ENCODE results near the gene C14orf180.

The C14orf180 gene

DNA sequence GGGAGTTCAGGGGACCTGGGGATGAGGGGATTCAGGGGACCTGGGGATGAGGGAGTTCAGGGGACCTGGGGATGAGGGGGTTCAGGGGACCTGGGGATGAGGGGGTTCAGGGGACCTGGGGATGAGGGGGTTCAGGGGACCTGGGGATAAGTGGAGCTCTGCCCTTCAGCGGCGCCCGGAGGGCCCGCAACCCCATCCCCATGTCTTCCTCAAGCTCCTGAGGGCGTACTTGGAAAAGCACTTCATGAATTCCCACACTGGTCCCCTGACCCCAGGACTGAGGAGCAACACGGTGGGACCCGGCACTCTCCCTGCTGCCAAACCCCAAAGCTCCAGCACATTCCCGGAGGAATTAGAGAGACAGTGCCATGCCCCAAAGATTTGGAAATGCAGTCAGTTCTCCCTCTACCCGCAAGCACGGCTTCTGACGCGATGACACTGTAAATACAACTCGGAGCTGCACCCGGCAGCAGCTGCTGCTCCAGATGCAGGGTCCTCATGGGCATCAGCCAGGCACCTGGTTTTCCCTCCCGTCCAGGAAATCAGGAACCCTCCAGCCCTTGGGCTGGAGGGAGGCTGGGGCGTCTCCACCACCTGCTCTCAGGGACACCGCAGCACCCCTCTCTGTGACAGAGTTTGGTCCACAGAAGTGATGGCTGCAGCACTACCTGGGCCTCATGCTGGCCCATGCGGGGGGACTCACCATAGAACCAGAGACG lies 32.8 kb upstream of the C14orf180 start:
- no peak overlapping the region for H3K4me3 ChIP-seq (ENCODE audit: low read depth, low read length)
- in situ Hi-C loops (cut with HindIII; ENCODE audit: low sequenced_read_pairs): no loop called here
- no peak for DNase-seq (ENCODE audit: low read depth)
- TF ChIP-seq, protein P1, sequence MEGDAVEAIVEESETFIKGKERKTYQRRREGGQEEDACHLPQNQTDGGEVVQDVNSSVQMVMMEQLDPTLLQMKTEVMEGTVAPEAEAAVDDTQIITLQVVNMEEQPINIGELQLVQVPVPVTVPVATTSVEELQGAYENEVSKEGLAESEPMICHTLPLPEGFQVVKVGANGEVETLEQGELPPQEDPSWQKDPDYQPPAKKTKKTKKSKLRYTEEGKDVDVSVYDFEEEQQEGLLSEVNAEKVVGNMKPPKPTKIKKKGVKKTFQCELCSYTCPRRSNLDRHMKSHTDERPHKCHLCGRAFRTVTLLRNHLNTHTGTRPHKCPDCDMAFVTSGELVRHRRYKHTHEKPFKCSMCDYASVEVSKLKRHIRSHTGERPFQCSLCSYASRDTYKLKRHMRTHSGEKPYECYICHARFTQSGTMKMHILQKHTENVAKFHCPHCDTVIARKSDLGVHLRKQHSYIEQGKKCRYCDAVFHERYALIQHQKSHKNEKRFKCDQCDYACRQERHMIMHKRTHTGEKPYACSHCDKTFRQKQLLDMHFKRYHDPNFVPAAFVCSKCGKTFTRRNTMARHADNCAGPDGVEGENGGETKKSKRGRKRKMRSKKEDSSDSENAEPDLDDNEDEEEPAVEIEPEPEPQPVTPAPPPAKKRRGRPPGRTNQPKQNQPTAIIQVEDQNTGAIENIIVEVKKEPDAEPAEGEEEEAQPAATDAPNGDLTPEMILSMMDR (IDR thresholded peaks at IDR 0.05; ENCODE audit: low read depth, low read length, missing control alignments): no peak

DNA sequence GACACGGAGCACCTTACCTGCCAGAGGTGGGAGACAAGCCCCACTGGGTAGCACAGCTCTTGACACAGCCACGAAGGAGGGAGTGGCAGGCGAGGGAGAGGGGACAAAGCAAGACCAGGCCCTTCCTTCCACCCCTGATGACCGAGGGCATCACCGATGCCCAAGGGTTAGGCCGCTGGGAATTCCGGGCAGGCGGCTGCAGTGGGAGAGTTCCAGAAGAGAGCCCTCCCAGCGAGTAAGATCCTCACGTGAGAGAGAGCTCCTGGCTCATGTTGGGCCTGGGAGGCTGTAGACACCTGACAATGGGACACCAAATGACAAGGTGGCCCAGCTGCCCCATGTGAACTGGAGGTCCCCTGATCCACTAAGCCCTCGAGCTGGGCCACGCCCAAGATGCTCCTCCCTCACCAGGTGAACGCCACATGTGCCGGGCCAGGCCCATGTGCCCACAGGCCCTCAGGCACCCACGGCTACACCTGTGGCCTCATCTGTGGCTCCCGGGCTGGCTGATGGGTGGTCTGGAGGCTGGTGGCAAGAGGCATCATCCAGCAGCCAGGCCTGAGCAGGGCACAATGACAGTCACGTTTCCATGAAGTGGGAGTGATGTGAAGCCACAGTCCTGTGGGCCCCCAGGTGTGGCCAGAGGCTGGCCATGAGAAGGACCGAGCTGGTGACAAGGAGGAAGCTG lies 32.1 kb upstream of the C14orf180 start:
- no peak overlapping the region for H3K4me3 ChIP-seq (ENCODE audit: low read depth, low read length)
- DNase-seq (ENCODE audit: low read depth): no peak
- in situ Hi-C loops (cut with HindIII; ENCODE audit: low sequenced_read_pairs): no loop called here

DNA sequence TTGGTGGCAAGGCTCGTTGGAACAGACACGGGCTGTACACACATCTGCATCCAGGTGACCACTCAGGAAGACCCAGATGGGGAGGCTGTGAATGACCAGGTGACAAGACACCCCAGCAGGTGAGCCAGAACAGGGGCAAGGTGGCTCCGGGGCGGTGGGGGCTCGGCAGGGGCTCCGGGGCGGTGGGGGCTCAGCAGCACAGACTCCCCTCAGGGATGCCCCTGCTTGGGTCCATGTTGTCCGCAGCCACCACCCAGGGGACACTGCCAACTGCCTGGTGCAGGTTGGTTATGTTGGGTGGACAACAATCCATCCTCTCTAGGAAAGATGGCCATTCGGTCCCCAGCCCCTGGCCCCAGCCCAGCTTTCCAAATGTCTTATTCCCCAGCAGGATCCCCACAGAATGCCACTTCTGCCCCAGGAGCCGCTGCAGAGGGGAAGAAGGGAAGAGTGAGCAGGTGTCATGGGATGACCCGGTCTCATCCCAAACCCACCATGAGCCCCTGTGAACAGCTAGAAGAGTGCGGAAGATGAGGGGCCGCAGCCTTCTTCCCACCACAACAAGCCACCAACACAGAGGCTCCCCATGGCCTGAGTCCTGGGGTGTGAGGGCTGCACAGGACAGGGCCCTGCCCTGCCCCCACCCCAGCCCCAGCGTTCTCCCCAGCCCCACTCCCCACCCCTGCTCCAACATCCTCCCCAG lies 31.4 kb upstream of the C14orf180 start:
- TF ChIP-seq, protein P1 (IDR thresholded peaks at IDR 0.05; ENCODE audit: low read depth, low read length, missing control alignments): no peak
- DNase-seq (ENCODE audit: low read depth): no peak
- in situ Hi-C loops (cut with HindIII; ENCODE audit: low sequenced_read_pairs): no loop called here
- H3K4me3 ChIP-seq (ENCODE audit: low read depth, low read length): no peak overlapping the region

More for the DNA sequence above, 32.1 kb upstream of the C14orf180 start:
- TF ChIP-seq, protein P1 (IDR thresholded peaks at IDR 0.05; ENCODE audit: low read depth, low read length, missing control alignments): no peak

DNA sequence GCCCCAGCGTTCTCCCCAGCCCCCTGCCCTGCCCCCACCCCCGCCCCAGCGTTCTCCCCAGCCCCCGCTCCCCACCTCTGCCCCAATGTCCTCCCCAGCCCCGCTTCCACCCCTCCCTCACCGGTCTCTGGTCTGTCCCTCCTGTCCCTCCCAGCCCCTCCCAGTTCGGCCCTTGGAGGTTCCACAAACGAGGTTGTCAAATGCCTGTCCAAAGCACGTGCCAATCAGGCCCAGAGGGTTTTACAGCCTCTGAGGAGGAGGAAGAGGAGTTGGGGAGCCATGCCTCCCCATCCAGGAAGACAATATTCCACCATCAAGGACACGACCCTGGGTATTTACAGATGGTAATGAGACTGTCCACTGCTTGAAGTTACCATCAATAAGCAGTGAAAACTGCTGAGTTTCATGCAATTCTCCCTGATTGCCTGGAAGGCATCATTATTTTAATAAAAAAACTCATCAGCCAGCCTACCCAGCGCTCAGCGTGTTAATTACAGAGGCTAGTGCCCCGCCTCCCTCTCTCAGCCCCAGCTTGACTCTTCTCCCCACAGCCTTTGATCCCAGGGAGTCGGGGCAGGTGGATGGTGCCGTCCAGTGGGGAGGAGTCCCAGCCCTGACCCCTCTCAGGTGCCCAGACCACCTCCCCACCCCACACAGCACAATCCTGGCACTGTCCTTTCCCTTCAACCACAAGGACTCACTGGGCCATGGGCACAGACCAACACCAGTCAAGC lies 30.6 kb upstream of the C14orf180 start:
- H3K4me3 ChIP-seq (ENCODE audit: low read depth, low read length): no peak overlapping the region
- no peak for DNase-seq (ENCODE audit: low read depth)
- TF ChIP-seq, protein P1 (IDR thresholded peaks at IDR 0.05; ENCODE audit: low read depth, low read length, missing control alignments): no peak
- in situ Hi-C loops (cut with HindIII; ENCODE audit: low sequenced_read_pairs): no loop called here

DNA sequence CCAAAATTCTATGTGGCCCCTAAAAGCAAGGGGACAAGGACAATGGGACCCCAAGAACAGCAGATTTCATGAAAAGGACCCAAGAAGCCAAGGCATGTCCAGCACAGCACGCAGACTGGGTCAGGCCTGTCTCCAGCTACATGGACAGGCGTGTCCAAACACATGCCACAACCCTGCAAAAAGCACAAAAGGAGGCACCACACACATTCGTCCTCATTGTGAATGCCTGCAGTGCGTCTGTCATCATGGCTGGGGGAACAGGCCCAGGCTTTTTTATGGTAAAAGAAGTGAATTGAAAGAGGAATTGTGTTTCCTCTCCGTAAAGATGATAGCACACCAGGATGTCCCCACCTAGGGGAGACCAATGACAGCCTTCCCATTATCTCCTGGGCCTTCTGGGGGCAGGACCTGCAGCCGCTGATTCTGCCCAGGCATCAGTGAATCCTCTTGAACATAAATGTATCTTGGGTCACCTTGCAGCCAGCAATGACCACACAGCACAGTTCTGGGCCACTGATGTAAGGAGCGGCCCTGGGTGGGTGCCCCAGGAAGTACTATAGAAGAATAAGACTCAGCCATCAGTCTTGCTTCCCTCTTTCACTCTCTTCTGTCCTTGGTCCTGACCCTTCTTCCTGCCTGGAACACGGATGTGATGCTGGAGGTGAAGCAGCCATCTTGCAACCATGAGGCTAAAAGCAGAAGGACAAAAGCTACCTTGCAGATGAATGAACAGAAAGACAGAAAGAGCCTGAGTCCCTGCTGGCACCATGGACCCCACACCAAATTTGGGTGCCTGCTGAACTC lies 29.8 kb upstream of the C14orf180 start:
- in situ Hi-C loops (cut with HindIII; ENCODE audit: low sequenced_read_pairs): no loop called here
- TF ChIP-seq, protein P1 (IDR thresholded peaks at IDR 0.05; ENCODE audit: low read depth, low read length, missing control alignments): no peak
- H3K4me3 ChIP-seq (ENCODE audit: low read depth, low read length): no peak overlapping the region
- DNase-seq (ENCODE audit: low read depth): no peak

Measured in astrocyte of the cerebellum (primary cell).